GM19193 (cell line): ENCODE results near the gene ADGRB3.

ENCODE experiments used
- POLR2A ChIP-seq: IDR thresholded peaks from 4 replicates; pipeline ENCODE4 v1.6.1; 2011; ENCODE audit not compliant: insufficient read depth, insufficient read length; ENCODE audit errors: extremely low read depth

Gene ADGRB3

DNA sequence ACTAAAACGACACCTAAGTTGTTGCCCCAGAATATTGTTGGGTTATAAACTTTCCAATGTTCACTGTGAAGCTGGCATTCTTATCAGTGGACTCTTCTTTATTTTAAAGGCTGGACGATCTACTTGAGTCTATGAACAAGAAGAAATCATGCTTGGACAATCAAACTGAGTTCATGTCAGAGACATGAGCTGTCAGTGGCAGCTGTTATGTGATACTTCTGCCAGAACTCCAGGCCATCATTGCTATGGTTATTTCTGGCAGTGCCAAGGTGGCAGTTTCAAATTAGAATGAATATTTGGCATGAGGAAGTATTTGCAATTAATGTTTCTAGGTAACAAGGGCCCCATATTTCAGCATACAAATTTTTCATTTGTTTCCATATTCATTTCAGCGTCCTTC, 744.4 kb downstream of the ADGRB3 start:
- TF ChIP-seq POLR2A, result no peak

DNA sequence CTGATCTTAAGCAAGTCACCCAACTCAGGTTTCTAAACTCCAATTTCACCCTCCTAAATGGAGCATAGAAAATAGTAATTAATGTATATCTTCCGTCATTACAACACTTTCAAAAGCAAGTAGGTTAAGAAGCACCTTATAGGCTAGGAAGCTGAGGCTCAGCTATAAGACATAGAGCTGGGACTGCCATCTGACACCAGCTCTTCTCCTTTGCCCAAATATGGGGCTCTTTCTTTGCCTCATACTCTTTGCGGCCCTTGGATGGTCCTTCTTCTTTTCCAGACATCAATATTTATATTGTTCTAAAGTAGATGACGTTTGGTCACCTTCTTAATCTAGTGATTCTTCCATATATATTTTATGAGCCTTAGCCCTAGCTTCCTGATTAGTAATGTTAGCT, 748.5 kb downstream of the ADGRB3 start:
- TF ChIP-seq POLR2A, result no peak

DNA sequence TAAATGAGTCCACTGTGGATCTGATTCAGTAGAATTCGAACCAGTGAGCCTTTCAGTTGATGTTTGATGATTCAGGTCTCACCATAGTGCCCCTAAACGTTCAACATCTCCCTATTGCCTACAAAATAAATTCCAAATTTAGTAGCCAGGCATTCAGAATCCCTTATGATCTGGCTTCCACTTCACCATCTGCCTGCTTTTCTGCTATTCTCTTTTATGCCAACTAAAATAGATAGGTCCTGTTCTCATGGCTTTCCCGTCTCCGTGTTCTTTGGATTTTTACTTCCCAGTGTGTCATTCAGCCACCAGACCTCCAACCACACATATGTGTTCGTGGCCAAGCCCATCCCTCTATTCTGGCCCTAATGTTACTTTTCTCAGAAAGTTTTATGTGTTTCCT, 751.3 kb downstream of the ADGRB3 start:
- no peak for TF ChIP-seq POLR2A

DNA sequence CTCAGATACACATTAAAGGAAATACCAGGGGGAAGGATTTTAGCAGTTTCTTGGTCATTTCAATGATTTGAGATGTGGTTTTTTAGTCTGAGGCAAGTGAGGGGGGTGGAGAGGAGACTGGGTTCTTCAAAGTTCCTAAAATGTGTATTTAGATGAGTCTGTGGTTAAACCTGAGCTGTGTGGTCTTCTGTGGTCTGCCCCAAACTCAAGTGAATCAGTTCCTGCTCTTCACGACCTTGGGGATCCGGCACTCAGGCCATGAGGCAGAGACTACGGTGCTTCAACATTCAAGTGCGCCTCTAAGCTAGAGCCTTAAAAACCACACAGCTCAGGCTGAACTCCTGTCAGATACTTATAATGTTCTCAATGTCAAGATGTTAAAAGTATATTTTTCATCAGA, 755.0 kb downstream of the ADGRB3 start:
- TF ChIP-seq POLR2A, result no peak

DNA sequence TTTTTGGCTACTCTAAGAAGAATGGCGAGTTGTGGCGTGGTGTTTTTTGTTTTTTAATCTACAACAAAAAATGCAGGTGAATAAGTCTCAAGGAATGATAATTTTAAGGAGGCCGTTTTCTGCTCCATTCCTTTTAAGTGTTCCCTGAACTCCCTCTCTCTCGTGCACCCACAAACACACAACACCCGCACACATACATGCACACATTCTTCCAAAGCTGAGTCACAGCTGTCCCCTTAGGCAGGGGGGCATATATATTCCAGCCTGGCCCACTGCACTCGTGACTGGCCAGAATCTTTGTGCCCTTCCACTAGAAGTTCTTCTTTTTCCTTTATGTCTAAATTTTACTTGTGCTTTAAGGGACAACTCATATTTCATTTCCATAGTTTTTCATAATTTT, 756.0 kb downstream of the ADGRB3 start:
- TF ChIP-seq POLR2A, result no peak

DNA sequence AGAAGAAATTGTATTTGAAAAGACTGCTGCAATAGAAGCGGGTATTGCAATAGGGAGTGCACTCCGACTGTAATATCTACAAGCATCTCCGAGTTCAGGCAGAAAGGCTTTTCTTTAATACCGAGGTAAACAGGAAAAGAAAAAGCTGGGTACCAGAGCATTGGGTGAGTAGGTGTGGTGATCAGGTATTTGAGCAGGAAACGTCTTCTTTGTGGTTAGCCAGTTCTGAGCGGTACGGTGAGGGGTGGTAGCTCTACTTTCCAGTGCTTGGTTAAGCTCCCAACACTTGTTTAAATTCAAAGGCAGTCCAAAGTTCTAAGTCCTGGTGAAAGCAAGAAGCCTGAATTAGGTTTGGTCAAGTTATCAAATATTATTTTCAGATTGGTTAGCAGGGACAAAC, 757.7 kb downstream of the ADGRB3 start:
- TF ChIP-seq POLR2A, result no peak

DNA sequence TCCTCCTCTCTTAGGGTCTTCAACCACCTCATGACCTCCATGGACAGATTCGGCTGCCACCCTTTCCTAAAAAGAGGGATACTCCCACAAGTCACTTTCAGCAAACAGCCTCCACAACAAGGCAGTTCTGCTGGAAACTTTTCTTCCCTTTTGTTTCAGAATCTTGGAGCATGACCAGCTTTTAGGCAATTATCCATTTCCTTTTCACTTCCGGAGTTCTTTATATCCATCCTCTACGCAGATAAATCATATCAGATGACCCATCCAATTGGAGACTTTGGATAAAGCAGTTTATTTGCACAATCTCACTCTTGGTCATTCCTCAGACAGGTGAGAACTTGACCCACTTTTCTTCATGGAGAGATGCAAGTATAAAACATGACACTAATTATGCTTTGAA, 763.2 kb downstream of the ADGRB3 start:
- no peak for TF ChIP-seq POLR2A

DNA sequence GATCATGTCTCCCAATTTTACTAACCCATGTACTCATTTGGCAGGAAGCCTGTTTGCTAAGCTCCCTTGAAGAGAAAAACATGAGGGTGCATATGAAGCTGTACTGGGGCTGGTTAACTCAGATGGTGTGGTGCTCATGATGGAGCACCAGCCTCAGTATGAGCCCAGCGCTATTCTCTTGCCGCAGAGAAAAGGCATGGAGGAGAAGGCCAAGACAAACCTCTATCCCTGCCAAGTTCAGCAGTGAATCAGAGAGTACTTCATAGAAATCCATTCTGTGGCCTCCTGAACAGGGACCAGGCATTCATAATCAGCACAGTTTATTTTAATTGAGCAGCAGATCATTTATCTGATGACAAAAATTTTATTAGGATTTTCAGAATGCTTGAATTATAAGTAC, 763.6 kb downstream of the ADGRB3 start:
- TF ChIP-seq POLR2A, result no peak

DNA sequence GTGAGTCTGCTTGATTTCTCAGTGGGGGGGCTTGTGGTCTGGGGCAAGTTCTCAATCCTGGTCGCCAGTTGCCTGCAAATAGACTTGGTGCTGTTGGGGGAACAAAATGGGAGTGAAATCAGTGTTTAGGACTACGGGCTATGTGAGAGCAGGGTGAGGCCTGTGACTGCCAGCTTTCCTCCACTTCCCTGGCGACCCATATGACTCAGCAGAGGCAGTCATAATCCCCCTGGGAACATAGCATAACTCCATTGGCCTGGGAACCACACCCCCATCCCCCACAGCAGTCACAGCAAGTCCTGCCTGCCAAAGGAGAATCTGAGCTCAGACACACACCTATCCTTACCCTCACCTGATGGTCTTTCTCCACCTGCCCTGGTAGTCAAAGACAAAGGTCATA, 773.8 kb downstream of the ADGRB3 start:
- no peak for TF ChIP-seq POLR2A

DNA sequence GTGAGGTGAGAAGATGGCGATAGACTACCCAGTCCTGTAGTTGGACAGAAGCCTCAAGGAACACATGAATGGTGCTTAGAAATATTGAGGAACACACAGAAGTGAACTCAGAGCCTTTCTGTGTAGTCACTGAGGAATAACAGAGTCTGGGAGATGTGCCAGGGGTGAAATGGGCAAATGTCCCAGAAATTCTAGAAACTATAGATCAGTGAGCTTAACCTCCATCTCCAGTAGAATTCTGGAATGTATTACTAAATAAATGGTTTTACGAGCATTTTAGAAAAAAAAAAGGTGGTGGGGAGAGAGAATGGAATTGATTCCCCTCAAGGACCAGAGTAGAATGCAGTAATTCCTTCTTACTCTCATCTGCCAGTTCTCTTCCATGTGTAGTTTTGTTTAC, 781.7 kb downstream of the ADGRB3 start:
- no peak for TF ChIP-seq POLR2A

DNA sequence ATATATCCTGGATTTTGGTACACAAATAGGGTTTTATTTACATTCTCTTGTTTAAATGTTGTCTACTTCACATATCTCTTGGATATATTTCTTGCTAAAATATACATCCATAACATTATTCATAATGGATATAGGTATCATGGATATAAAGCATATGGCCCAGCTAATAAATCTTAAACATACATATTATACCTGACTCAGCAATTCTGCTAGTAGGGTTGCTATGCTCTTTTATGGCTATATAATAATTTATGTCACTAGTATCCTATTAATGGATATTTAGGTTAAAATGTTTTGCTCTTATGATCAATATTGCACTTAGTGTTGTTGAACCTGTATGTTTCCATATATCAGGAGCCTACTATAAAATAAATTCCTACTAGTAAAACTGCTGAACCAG, 786.2 kb downstream of the ADGRB3 start:
- TF ChIP-seq POLR2A, result no peak

DNA sequence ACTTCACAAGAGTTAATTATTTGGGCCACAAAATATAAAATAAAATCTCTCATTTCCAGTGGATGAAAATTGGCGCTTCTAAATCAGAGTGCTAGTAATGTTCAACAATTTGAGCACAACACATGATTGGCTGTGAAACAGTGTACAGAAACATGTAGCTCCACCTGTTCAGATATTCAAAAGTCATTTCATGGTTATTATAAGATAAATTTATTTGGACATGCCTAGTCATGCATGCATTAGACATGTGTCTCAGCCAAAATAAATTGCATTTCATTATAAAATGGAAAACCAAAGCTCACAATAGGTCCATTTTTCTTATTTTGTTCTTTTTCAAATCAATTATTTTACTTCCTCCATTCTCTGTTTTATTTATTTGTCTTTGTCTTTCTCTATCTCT, 786.9 kb downstream of the ADGRB3 start:
- TF ChIP-seq POLR2A, result no peak

DNA sequence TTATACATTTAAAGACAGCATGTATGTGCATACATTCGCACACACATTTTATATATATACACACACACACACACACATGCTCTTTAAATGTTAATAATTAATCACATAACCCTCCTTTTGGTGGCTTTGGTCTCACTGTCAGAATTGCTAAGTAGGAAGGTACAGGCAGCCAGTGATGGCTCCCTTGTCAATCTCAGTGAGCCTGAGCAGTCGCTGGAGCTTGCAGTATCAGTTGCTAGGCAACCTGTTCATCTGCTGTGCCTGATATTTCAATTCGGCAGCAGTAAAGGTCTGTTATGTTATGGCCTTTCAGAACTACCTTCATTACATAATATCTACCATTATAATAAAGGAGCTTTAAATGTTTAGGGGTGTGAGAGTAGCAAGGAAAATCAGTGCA, 787.4 kb downstream of the ADGRB3 start:
- no peak for TF ChIP-seq POLR2A

DNA sequence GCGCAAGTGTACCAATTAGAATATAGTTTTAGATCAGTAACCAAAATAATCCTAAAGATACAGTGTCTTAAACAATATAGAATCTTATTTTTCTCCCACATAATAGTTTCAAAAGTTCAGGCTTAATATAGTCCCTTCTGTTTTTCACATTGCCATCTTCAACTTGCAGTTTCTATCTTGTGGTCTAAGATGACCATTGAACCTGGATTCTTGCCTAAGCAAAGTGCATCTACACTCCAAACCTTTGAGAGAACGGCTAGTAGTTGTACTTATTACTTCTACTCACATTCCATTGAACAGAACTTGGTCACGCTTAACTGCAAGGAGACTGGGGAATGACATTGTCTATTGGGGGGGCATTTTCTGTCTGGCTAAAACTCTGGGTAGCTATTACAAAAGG, 788.7 kb downstream of the ADGRB3 start:
- no peak for TF ChIP-seq POLR2A

DNA sequence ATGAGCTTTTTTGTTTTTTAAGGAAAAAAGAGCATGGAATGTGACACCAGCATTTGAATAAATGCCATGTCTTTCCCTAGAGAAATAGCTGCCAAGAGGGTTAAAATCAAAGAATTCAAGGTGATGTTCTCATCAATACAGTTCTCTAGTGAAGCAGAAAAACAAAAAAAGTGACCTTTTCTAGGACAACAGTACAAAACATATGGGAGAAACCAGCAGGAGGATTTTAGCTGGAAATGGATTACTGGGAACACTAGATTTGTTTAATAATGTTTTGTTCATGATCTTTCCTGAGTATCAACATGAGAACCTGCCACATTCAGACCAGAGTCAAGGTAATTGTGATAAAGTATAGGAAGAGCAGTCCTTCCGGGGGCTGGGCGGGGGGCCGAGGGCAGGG, 789.5 kb downstream of the ADGRB3 start:
- TF ChIP-seq POLR2A, result no peak

DNA sequence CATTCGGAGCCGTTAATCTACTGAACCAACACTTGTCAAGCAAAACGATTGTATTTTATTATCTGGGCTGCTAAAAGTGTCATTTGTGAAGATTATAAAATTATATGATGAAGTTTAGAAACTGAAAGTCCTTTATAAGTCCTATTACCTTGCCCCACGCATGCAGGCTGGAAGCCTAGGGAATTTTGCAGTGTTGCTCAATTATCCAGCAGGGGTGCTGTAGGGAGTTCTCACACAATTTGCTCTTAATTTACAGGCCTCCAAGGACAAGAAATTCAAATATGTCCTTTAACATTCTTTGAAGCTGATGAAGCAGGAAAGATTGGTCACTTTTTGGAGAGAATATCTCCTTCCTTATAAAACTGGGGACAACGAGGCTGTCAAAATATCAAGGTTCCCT, 792.8 kb downstream of the ADGRB3 start:
- TF ChIP-seq POLR2A, result no peak

DNA sequence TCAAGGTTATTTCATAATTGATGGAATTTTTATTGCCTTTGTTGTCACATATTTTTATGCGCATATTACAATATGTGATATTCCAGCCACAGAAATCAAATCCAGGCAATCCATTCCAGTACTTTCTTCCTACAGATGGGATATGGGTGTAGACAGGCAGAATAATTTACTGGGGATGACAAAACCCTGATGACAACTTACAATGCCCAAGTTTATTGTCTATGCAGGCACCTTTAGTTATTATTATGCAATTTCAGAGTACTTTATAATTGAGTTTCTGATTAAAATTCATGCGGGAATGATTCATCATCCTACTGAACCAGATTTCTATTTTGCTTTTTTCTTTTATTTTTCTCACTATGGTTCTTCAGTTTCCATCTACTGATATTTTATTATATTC, 803.0 kb downstream of the ADGRB3 start:
- no peak for TF ChIP-seq POLR2A
